ENCODE measurements around the gene COL24A1.

DNA sequence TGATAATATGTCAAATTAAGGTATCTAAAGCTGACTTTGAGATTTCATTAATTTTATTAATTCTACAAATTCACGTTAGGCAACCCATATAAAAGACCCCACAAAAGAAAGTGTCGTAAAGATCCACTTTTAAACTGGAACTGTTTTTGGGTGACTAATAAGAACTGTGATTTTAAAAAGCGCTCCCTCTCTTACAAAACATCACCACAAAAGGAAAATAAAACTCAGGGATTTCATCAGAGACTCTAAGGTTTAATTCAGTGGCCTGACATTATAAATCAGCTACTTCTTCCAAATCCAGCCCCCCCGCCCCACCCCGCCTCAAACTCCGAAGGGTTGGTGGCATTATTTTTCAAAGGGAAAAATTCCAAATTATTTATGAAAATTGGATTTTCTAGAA, 2.7 kb downstream of the COL24A1 start:
- TF ChIP-seq, protein P1, sequence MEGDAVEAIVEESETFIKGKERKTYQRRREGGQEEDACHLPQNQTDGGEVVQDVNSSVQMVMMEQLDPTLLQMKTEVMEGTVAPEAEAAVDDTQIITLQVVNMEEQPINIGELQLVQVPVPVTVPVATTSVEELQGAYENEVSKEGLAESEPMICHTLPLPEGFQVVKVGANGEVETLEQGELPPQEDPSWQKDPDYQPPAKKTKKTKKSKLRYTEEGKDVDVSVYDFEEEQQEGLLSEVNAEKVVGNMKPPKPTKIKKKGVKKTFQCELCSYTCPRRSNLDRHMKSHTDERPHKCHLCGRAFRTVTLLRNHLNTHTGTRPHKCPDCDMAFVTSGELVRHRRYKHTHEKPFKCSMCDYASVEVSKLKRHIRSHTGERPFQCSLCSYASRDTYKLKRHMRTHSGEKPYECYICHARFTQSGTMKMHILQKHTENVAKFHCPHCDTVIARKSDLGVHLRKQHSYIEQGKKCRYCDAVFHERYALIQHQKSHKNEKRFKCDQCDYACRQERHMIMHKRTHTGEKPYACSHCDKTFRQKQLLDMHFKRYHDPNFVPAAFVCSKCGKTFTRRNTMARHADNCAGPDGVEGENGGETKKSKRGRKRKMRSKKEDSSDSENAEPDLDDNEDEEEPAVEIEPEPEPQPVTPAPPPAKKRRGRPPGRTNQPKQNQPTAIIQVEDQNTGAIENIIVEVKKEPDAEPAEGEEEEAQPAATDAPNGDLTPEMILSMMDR (IDR thresholded peaks at IDR 0.05), result no peak
- no peak for TF ChIP-seq EP300 (IDR thresholded peaks at IDR 0.05)
- TF ChIP-seq POLR2A (IDR thresholded peaks at IDR 0.05), result no peak
